ENCODE results near the gene PRKCH. TPM values are rescaled to one million over a fixed set of nuclear protein-coding genes. Genes with fewer than 3 reads are reported as not detected.

Gene PRKCH
- total RNA-seq, 1 experiment from 2014 or later, result 5.2 TPM

GRCh38 chr14:61328626-61329262, 7.4 kb downstream of the PRKCH start:
- H3K79me2 ChIP-seq (ENCODE audit: insufficient read depth, low read length), result no peaks in the 10 kb centered on the region
- H3K23me2 ChIP-seq (ENCODE audit: insufficient read length, low read depth, low read length, poor library complexity, severe bottlenecking), result no peaks in the 10 kb centered on the region
- no peak overlapping the region for H4K5ac ChIP-seq (ENCODE audit: insufficient read length, low read depth, low read length)
- no peak overlapping the region for H2BK5ac ChIP-seq (ENCODE audit: insufficient read length, low read length)
- WGBS (ENCODE audit: extremely low coverage, insufficient read length, low lambda C conversion rate), result 100% methylated on average over 1 of the region's 4 CpGs
- Mint-ChIP-seq H3K27me3 (ENCODE audit: low read depth) (peaks cover 5% of the 10 kb centered on the region), H3K9me3 (peaks cover 6 to 9% of the 10 kb centered on the region in 2 experiments; a peak in 4 of 5 replicates), H3K4me3 (no peak overlapping the region), H3K4me1 (peaks cover 18 to 23% of the 10 kb centered on the region in 2 experiments), H3K27ac (no peak overlapping the region; a peak in 1 of 7 replicates), H3K36me3 (ENCODE audit: insufficient read depth in 1 of 3, low read depth in 3 of 3) (peaks cover 2 to 16% (median 8%) of the 10 kb centered on the region in 3 experiments; a peak in 5 of 7 replicates)
- no peaks in the 10 kb centered on the region for H3K9me3 ChIP-seq (ENCODE audit: control insufficient read depth, low read depth, low read length)
- H3K27me3 ChIP-seq (ENCODE audit: insufficient read depth, low read length), result no peaks in the 10 kb centered on the region
- H2AK5ac ChIP-seq (ENCODE audit: insufficient read length, low read length), result no peak overlapping the region
- no peak overlapping the region for H3K23ac ChIP-seq (ENCODE audit: insufficient read length, low read depth, low read length)
- DNase-seq, result no peak
- no peak overlapping the region for H3K27ac ChIP-seq (ENCODE audit: insufficient read length, low read depth, low read length)
- no peak overlapping the region for H3K14ac ChIP-seq (ENCODE audit: insufficient read depth, low read length)
- H2BK20ac ChIP-seq (ENCODE audit: low read depth, low read length, poor library complexity, severe bottlenecking), result no peak overlapping the region
- no peak overlapping the region for H3K4me2 ChIP-seq (ENCODE audit: insufficient read depth, insufficient read length, low read length)
- H3K4me1 ChIP-seq (ENCODE audit: insufficient read depth, low read length), result no peaks in the 10 kb centered on the region
- H3K56ac ChIP-seq (ENCODE audit: insufficient read length, low read depth, low read length), result no peak overlapping the region
- no peak overlapping the region for H2BK15ac ChIP-seq (ENCODE audit: low read depth, low read length)
- no peak for TF ChIP-seq CTCF (conservative IDR thresholded peaks at IDR 0.05)
- no peak overlapping the region for H3K18ac ChIP-seq (ENCODE audit: insufficient read length, low read depth, low read length)
- no peaks in the 10 kb centered on the region for H4K20me1 ChIP-seq (ENCODE audit: control insufficient read depth, insufficient read depth, insufficient read length)
- H2BK120ac ChIP-seq (ENCODE audit: low read depth, low read length, poor library complexity, severe bottlenecking), result no peak overlapping the region
- H3K9ac ChIP-seq (ENCODE audit: extremely low read depth, insufficient read length, low read length), result no peak overlapping the region
- no peak overlapping the region for H4K8ac ChIP-seq (replicated peaks; ENCODE audit: insufficient read length, low read depth, low read length)
- no peaks in the 10 kb centered on the region for H3K79me1 ChIP-seq (ENCODE audit: insufficient read depth, low read depth, low read length, poor library complexity, severe bottlenecking)
- no peak overlapping the region for H3T11ph ChIP-seq (ENCODE audit: low read length)
- H2AFZ ChIP-seq (ENCODE audit: low read length), result no peak overlapping the region
- no peak overlapping the region for H3K4ac ChIP-seq (ENCODE audit: low read depth, low read length)
- no peak overlapping the region for H4K91ac ChIP-seq (ENCODE audit: insufficient read length, low read depth, low read length)
- H2BK12ac ChIP-seq (ENCODE audit: insufficient read length, low read depth, low read length), result no peak overlapping the region
